HG02610 (cell line): Measurements from ENCODE around the gene SEC14L6.

Experiments used
- ATAC-seq: cut with Tn5 transposase; IDR thresholded peaks from one replicate; pipeline ENCODE4 v1.9.1; 2021; ENCODE audit warnings: mild to moderate bottlenecking, moderate library complexity; ENCODE audit not compliant: unreplicated experiment

The SEC14L6 gene

GRCh38 chr22:30538280-30538679, 8.3 kb downstream of the SEC14L6 start:
- no peak for ATAC-seq

- ATAC-seq: no peak
Measured at GRCh38 chr22:30537083-30537731, 9.3 kb downstream of the SEC14L6 start.

- no peak for ATAC-seq
Measured at GRCh38 chr22:30535182-30535581, 11.4 kb downstream of the SEC14L6 start.

GRCh38 chr22:30531651-30532608, 14.6 kb downstream of the SEC14L6 start:
- ATAC-seq: no peak

GRCh38 chr22:30526656-30527055, 19.9 kb downstream of the SEC14L6 start:
- no peak for ATAC-seq

GRCh38 chr22:30523646-30524489, 22.7 kb downstream of the SEC14L6 start:
- ATAC-seq: no peak

- no peak for ATAC-seq
Measured at GRCh38 chr22:30521368-30522156, 25.0 kb downstream of the SEC14L6 start.

- ATAC-seq: no peak
Measured at GRCh38 chr22:30519842-30520425, 26.6 kb downstream of the SEC14L6 start.

- ATAC-seq: no peak
Measured at GRCh38 chr22:30516731-30517130, 29.8 kb downstream of the SEC14L6 start.

- no peak for ATAC-seq
Measured at GRCh38 chr22:30516273-30516672, 30.3 kb downstream of the SEC14L6 start.

- ATAC-seq: no peak
Measured at GRCh38 chr22:30514252-30514651, 32.3 kb downstream of the SEC14L6 start.

GRCh38 chr22:30513462-30513861, 33.1 kb downstream of the SEC14L6 start:
- ATAC-seq: no peak

- ATAC-seq: no peak
Measured at GRCh38 chr22:30511911-30512310, 34.6 kb downstream of the SEC14L6 start.

GRCh38 chr22:30511109-30511508, 35.4 kb downstream of the SEC14L6 start:
- no peak for ATAC-seq

- ATAC-seq: no peak
Measured at GRCh38 chr22:30508216-30508615, 38.3 kb downstream of the SEC14L6 start.

- ATAC-seq: no peak
Measured at GRCh38 chr22:30507670-30508069, 38.9 kb downstream of the SEC14L6 start.

GRCh38 chr22:30506507-30506968, 40.0 kb downstream of the SEC14L6 start:
- no peak for ATAC-seq

- no peak for ATAC-seq
Measured at GRCh38 chr22:30503551-30503950, 43.0 kb downstream of the SEC14L6 start.

- no peak for ATAC-seq
Measured at GRCh38 chr22:30502911-30503310, 43.6 kb downstream of the SEC14L6 start.

- no peak for ATAC-seq
Measured at GRCh38 chr22:30502153-30502552, 44.4 kb downstream of the SEC14L6 start.
